HepG2 (cell line): ENCODE results near the gene KIF15. TPM values are rescaled to one million over a fixed set of nuclear protein-coding genes. Genes with fewer than 3 reads are reported as not detected.

Experiments used
- ATF1 ChIP-seq: IDR thresholded peaks from 2 replicates; pipeline ENCODE4 v1.6.1; 2016; ENCODE audit warnings: mild to moderate bottlenecking, control low read depth
- BORCS8-MEF2B ChIP-seq: sonication (generic); formaldehyde crosslinking; IDR thresholded peaks from 2 replicates; pipeline ENCODE4 v1.8.0; 2022; ENCODE audit warnings: mild to moderate bottlenecking, missing genetic modification reagents
- DMAP1 ChIP-seq: IDR thresholded peaks from 2 replicates; pipeline ENCODE4 v1.6.1; 2016
- ESRRA ChIP-seq: sonication (generic); formaldehyde crosslinking; IDR thresholded peaks from 2 replicates; pipeline ENCODE4 v1.5.1; 2020; ENCODE audit warnings: mild to moderate bottlenecking, low read depth, missing genetic modification reagents
- GLI4 ChIP-seq: sonication (generic); formaldehyde crosslinking; IDR thresholded peaks from 2 replicates; pipeline ENCODE4 v1.5.1; 2020; ENCODE audit warnings: missing genetic modification reagents, mild to moderate bottlenecking, moderate library complexity, borderline replicate concordance
- HNRNPK ChIP-seq: fragments of 200-400 bp; formaldehyde crosslinking; IDR thresholded peaks from 2 replicates; pipeline ENCODE4 v1.6.1; 2018; ENCODE audit warnings: low read length, low read depth, moderate library complexity, mild to moderate bottlenecking; ENCODE audit not compliant: poor library complexity, severe bottlenecking
- MTF2 ChIP-seq: sonication (generic); formaldehyde crosslinking; IDR thresholded peaks from 2 replicates; pipeline ENCODE4 v1.5.0; 2020; ENCODE audit warnings: missing genetic modification reagents, borderline replicate concordance
- NCOR1 ChIP-seq: fragments of 200-600 bp; sonication (generic); IDR thresholded peaks from 2 replicates; pipeline ENCODE4 v1.7.0; 2017; ENCODE audit warnings: antibody characterized with exemption, low read length, borderline replicate concordance
- SCMH1 ChIP-seq: sonication (generic); formaldehyde crosslinking; IDR thresholded peaks from 2 replicates; pipeline ENCODE4 v1.9.0; 2021; ENCODE audit warnings: missing genetic modification reagents, mild to moderate bottlenecking, borderline replicate concordance
- SMARCC2 ChIP-seq: fragments of 450-650 bp; IDR thresholded peaks from 2 replicates; pipeline ENCODE4 v1.6.1; 2017; ENCODE audit warnings: antibody characterized with exemption, mild to moderate bottlenecking
- SPEN ChIP-seq: sonication (generic); formaldehyde crosslinking; IDR thresholded peaks from 2 replicates; pipeline ENCODE4 v1.5.1; 2020; ENCODE audit warnings: low read depth, mild to moderate bottlenecking, missing genetic modification reagents
- ZNF180 ChIP-seq: sonication (generic); formaldehyde crosslinking; IDR thresholded peaks from 2 replicates; pipeline ENCODE4 v1.4.0; 2020; ENCODE audit warnings: low read depth, missing genetic modification reagents, borderline replicate concordance
- ZNF205 ChIP-seq: IDR thresholded peaks from 2 replicates; pipeline ENCODE4 v1.6.1; 2018; ENCODE audit warnings: missing biosample characterization, missing genetic modification reagents
- ZNF460 ChIP-seq: sonication (generic); formaldehyde crosslinking; IDR thresholded peaks from 2 replicates; pipeline ENCODE4 v1.5.1; 2020; ENCODE audit warnings: missing genetic modification reagents, mild to moderate bottlenecking, borderline replicate concordance
- ZNF607 ChIP-seq: sonication (generic); formaldehyde crosslinking; IDR thresholded peaks from 2 replicates; pipeline ENCODE4 v1.5.1; 2020; ENCODE audit warnings: missing genetic modification reagents, mild to moderate bottlenecking, borderline replicate concordance
- ZNF660 ChIP-seq: sonication (generic); formaldehyde crosslinking; IDR thresholded peaks from 2 replicates; pipeline ENCODE4 v1.5.1; 2020; ENCODE audit warnings: mild to moderate bottlenecking, low read depth, missing genetic modification reagents, borderline replicate concordance
- ZNF761 ChIP-seq: sonication (generic); formaldehyde crosslinking; conservative IDR thresholded peaks from 2 replicates; pipeline ENCODE4 v1.4.0; 2020; ENCODE audit warnings: mild to moderate bottlenecking, missing genetic modification reagents
- ZNF792 ChIP-seq: IDR thresholded peaks from 2 replicates; pipeline ENCODE4 v1.6.1; 2016
- polyA plus RNA-seq, 8 experiments: library from polyadenylated mRNA; depleted of rRNA in 3 of 8; stranded (reverse) in 7 of 8; unstranded in 1 of 8; fragments of >200 nt; fragmentation: Illumina TruSeq in 4 of 8; extraction: Trizol in 4 of 8; gene quantifications; 2 replicates each; pipeline versions ENCODE4 v1.2.1 to v1.2.3, GENCODE V29; 2011 to 2016; ENCODE audit warnings: low read depth in 4 of 8, missing spikeins in 1 of 8, mixed read lengths in 1 of 8; ENCODE audit not compliant: insufficient read depth in 1 of 8
- total RNA-seq, 5 experiments: library from RNA; depleted of rRNA; stranded (reverse); fragments of >200 nt; fragmentation: Illumina TruSeq; extraction: Trizol; gene quantifications; 2 replicates each; pipeline ENCODE4 v1.2.3, GENCODE V29; 2016; ENCODE audit warnings: low read depth in 1 of 5
- TF ChIP-seq, protein P1 (sequence below): sonication (generic); formaldehyde crosslinking; IDR thresholded peaks from 2 replicates; pipeline ENCODE4 v1.4.0; 2020; ENCODE audit warnings: low read depth, mild to moderate bottlenecking, missing genetic modification reagents
- TF ChIP-seq, protein P2 (sequence below): sonication (generic); formaldehyde crosslinking; conservative IDR thresholded peaks from 2 replicates; pipeline ENCODE4 v1.5.0; 2020; ENCODE audit warnings: missing genetic modification reagents
- TF ChIP-seq, protein P3 (sequence below): sonication (generic); formaldehyde crosslinking; IDR thresholded peaks from 2 replicates; pipeline ENCODE4 v1.5.0; 2020; ENCODE audit warnings: mild to moderate bottlenecking, missing genetic modification reagents, borderline replicate concordance

Gene KIF15
- total and polyA plus RNA-seq, 2 of the 13 experiments (the other 11 are each of a cell fraction or from before 2014, with no cell fraction given): 4.8 to 33.8 TPM

DNA sequence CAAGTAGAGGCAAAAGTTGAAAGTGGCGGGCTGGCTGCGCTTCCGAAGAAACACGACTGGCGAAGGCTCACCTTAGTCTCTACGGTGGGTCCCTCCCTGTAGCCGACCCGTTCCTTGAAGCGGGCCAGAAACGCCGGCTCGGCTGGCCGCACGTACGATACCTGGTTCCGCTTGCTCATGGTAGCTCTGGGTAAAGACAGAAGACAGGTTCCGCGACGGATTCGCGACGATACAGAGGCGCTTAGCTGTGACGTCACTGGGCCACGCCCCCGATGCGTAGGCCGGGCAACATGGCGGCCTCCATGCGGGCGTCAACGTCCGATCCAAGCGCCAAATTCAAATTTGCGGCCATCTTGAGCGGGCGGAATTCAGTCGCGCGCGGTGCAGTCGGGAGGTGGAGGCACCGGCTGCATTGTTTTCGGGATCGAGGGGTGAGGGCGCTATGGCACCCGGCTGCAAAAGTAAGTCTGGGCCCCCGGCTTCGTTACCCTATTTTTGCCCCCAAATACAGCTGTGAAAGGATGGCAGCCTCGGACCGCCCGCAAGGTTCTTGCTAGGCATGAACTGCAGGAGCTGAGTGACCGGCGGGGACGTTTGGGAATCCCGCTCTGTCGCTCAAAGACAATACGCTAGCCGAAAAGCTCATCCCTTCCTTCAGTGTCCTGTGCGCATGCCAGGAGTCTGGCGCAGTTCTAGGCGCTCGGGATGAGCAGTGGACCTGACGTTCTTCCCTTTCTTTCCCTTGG, at the start of gene KIF15, which contains the start of gene KIAA1143 (continued):
- no peak for TF ChIP-seq SMARCC2
- TF ChIP-seq MTF2 (CRISPR knock-in tag): peak; percentile 60; the same call in 1 of the 2 replicates
- TF ChIP-seq BORCS8-MEF2B: peak; percentile 95
- TF ChIP-seq NCOR1: peak; percentile 41; the same call in 1 of the 2 replicates
- TF ChIP-seq, protein P1, sequence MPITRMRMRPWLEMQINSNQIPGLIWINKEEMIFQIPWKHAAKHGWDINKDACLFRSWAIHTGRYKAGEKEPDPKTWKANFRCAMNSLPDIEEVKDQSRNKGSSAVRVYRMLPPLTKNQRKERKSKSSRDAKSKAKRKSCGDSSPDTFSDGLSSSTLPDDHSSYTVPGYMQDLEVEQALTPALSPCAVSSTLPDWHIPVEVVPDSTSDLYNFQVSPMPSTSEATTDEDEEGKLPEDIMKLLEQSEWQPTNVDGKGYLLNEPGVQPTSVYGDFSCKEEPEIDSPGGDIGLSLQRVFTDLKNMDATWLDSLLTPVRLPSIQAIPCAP: 0 out of 2 replicates have a peak, but pooled peaks have one; percentile 29
- TF ChIP-seq, protein P2, sequence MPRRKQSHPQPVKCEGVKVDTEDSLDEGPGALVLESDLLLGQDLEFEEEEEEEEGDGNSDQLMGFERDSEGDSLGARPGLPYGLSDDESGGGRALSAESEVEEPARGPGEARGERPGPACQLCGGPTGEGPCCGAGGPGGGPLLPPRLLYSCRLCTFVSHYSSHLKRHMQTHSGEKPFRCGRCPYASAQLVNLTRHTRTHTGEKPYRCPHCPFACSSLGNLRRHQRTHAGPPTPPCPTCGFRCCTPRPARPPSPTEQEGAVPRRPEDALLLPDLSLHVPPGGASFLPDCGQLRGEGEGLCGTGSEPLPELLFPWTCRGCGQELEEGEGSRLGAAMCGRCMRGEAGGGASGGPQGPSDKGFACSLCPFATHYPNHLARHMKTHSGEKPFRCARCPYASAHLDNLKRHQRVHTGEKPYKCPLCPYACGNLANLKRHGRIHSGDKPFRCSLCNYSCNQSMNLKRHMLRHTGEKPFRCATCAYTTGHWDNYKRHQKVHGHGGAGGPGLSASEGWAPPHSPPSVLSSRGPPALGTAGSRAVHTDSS (CRISPR knock-in tag): 0 out of 2 replicates have a peak, but pooled peaks have one; percentile 53
- peak; percentile 74; the same call in 1 of the 2 replicates for TF ChIP-seq ZNF607
- peak; percentile 98 for TF ChIP-seq ATF1
- TF ChIP-seq DMAP1 (CRISPR knock-in tag): peak; percentile 96
- TF ChIP-seq ZNF205: peak; percentile 60; the same call in 1 of the 2 replicates
- no peak; the same call in 1 of the 2 replicates for TF ChIP-seq ZNF460 (CRISPR knock-in tag)
- no peak for TF ChIP-seq ZNF660 (CRISPR knock-in tag)
- TF ChIP-seq SPEN (CRISPR knock-in tag): peak; percentile 91
- peak; percentile 85; the same call in 1 of the 2 replicates for TF ChIP-seq ZNF761 (CRISPR knock-in tag)
- TF ChIP-seq HNRNPK: no peak
- 0 out of 2 replicates have a peak, but pooled peaks have one; percentile 10 for TF ChIP-seq ESRRA (CRISPR knock-in tag)
- TF ChIP-seq GLI4 (CRISPR knock-in tag): no peak
- no peak for TF ChIP-seq ZNF180 (CRISPR knock-in tag)
- peak; percentile 68; the same call in 1 of the 2 replicates for TF ChIP-seq ZNF792 (CRISPR knock-in tag)
- TF ChIP-seq, protein P3, sequence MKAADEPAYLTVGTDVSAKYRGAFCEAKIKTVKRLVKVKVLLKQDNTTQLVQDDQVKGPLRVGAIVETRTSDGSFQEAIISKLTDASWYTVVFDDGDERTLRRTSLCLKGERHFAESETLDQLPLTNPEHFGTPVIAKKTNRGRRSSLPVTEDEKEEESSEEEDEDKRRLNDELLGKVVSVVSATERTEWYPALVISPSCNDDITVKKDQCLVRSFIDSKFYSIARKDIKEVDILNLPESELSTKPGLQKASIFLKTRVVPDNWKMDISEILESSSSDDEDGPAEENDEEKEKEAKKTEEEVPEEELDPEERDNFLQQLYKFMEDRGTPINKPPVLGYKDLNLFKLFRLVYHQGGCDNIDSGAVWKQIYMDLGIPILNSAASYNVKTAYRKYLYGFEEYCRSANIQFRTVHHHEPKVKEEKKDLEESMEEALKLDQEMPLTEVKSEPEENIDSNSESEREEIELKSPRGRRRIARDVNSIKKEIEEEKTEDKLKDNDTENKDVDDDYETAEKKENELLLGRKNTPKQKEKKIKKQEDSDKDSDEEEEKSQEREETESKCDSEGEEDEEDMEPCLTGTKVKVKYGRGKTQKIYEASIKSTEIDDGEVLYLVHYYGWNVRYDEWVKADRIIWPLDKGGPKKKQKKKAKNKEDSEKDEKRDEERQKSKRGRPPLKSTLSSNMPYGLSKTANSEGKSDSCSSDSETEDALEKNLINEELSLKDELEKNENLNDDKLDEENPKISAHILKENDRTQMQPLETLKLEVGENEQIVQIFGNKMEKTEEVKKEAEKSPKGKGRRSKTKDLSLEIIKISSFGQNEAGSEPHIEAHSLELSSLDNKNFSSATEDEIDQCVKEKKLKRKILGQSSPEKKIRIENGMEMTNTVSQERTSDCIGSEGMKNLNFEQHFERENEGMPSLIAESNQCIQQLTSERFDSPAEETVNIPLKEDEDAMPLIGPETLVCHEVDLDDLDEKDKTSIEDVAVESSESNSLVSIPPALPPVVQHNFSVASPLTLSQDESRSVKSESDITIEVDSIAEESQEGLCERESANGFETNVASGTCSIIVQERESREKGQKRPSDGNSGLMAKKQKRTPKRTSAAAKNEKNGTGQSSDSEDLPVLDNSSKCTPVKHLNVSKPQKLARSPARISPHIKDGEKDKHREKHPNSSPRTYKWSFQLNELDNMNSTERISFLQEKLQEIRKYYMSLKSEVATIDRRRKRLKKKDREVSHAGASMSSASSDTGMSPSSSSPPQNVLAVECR: peak; percentile 100
- TF ChIP-seq SCMH1: no peak
